NCI-H2196 treated with DMSO at 0.1 percent for 48 hours (cell line): ENCODE data around the gene PELO.

ENCODE experiments used
- DNase-seq: peaks from one replicate; lab custom pipeline; 2025; ENCODE audit not compliant: unreplicated experiment; lab: John Stamatoyannopoulos, UW

PELO gene

DNA sequence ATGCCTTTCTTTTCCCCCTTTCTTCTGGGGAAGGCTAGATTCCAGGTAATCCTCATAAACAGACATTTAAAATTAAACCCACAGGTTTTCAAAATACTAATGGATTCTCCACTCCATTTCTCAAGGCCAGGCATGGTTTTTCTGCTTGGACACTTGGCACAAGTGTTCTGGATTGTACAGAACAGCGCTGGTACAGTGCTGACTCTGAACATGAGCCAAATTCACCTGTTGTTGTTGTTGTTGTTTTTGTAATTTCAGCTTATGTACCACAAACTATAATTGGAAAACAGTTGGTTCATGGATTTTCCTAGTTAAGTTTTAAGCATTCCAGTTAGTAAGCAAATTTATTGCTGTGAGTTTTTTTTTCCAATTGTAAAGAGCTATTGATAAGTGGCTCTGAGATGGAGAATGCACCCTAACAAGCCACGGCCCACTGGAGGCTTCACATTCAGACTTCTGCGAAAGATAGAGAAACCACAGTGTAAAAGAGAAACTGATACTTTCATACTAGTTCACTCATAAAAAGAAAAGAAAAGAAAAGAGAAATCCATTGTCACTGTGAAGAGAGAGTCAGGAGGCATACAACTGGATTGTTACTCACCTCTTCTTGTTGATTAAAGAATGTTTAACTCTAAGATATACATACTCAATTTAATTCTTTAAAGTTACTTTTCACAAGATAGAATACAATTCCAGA is 16.2 kb upstream of the PELO start:
- no peak for DNase-seq

- no peak for DNase-seq
Observed at GRCh38 chr5:52772668-52773067, 15.0 kb upstream of the PELO start.

DNA sequence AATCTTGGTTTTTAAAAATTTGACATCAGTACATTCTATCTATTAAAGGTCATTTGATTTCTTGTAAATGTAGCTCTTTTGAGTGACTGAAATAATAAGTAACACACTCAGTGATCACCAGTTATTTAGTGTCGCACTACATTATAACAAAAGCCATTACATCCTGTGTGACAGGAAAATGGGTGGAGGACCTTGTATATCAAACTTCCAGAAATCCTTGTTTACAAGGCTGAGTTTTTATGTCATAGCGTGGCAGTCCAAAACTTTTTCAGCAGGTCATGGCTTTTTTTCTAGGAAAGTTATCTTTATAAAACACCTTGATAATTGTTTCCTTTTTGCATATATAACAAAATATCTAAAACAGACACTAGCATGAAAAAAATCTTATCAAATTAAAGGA is 14.4 kb upstream of the PELO start:
- no peak for DNase-seq

- no peak for DNase-seq
Observed at GRCh38 chr5:52774005-52774410, 13.7 kb upstream of the PELO start.

DNA sequence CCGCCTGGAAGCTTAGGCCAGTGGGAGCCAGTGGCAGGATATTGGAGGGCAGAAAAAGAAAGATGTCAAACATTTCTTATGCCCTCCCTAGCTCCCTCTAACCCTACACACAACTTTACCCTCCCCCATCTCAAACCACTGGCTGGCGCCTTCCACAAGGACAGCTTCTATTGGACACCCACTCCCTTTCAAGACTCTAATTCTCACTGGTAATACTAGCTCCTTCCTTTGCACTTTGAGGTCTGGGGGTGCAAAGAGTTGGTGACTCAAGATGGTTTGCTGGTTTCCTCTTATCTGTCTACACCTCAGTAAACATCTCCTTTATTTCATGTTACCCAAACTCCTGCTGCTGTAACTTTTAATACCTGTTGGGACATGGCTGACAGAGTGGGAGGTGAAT is 11.6 kb upstream of the PELO start:
- DNase-seq = no peak

- DNase-seq = no peak
Observed at GRCh38 chr5:52777186-52777585, 10.5 kb upstream of the PELO start.

DNA sequence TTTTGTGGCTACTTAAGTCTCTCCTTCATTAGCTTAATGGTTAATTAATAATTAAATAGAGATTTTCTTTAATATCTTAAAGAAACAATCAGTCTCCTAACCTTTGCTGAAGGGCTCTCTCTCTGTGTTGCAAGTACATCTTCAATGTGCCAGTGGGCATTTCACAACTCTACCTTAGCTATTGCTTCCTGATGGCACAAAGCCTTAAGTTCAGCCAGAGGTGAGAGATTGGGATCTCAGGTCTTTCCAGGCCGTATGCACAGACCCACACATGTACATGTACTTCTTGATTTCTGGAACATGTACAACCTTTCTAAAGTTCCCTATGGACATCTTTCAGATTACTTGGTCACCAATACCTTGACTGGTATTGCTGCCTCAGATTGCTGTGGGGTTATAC is 8.9 kb upstream of the PELO start:
- DNase-seq = no peak

DNA sequence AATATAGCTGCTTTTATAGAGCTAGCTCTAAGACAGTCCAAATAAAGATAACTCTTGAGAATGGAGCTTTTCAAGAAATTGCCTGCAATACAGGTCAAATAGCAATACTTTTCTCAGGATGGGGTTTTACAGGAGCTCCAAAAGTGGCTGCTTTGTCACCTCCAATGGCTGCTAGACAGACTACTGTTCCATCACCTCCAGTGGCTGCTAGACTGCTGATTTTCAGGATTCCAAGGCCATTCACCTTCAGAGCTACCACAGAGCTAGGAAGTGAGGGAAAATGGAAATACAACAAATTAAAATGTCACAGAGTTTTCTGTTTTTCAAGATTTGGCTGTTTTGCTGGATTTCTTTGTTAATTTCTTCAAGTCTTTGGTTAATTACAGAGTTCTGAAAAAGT is 8.5 kb upstream of the PELO start:
- DNase-seq = no peak

DNA sequence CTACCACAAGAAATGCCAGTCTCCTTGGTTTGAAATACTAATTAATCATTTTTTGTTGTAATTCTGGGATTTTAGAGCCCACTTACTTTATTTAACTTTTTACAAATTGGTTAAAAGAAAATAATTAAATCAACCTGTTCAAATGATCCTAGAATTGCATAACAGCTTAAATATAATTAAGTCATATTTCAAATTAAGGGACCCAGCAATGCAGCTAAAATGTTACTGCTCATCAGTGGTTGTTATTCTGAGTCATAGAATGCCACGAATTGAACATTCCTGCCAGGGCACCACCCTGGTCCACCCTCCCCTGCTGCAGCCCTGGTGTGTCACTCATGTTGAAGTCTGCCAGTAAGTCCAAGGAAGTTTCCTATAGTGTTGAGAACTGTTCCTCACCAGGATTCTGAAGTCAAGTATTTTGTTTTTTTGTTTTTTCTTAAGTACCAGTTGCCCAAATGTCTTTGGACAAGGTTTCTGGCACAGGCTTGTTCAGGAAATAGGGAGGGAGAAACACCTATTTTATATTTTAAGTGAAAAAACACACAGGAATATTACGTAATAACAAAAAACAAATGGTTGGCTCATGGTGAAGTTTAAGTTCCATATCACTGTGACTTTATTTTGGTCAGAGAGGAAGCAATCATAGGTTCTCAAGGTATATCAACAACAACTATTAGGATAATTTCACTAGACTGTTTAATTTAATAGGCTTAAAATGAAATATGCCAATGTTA is 4.3 kb upstream of the PELO start:
- DNase-seq = no peak

- no peak for DNase-seq
Observed at GRCh38 chr5:52784737-52785136, 3.0 kb upstream of the PELO start.

DNA sequence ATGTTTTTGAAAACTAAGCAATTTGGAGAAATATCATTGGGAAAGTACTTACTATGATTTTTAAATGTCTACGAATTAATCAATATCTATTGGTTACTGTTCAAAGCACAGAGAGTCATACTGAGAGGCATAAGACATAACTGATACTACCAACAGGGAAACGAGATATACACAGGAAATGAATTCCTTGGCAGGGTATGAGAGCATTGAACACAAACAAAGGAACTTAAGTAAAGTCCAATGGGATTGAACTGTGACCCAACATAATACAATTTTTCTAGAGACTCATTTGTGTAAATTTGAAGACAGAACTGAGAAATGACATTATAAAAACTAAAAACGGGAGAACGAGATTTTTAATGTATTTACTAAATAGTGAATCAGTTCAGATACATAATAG is 1.3 kb upstream of the PELO start:
- DNase-seq = no peak

DNA sequence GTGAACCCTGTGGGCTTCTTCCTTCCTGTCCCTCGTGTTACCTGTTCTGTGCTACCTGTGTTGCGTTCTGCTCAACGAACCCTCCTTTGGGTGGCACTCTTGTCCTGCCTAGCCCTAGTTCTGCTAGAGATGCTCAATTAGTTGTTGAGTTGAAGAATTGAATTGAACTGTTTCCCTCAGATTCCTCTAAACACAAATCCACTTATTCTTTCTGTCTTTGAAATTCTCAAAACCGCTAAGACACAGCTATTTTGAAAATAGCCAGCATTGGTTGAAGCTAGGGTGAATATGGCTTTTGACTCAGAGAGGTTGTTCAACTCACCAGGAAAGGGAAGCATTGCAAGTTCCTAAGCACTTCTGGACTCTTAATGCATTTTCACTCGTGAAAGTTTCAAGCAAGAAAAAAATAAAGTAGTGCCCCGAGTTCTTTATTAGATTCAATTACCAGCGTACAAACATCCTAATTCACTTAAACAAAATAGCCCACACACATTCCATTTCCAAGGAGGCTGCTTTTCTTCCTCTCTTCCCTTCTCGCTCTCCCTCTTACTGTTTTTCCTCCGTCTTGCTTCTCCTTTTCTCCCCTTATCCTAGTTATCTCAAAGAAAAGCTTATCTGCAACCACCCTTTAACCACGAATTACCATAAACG is 642 bp upstream of the PELO start:
- DNase-seq = no peak

- no peak for DNase-seq
Observed at GRCh38 chr5:52788505-52788821, 747 bp downstream of the PELO start.

DNA sequence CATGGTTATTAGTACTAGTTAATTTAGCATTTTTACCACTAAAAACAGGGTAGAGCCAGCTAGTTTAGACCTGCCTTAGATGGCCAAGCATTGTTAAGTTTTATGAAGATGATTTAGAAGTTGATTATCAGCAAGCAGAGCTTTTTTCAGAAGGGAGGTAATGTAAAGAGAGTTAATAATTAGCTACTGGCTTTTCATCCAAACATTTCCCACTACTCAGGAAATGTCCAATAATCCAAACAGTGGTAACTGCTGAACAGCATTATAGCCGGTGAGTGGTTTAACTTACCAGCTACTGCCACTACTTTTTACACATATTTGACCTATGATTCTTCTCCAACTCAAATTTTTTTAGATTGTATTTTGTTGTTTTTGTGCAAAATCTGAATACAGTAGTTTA is 1.7 kb downstream of the PELO start:
- no peak for DNase-seq

DNA sequence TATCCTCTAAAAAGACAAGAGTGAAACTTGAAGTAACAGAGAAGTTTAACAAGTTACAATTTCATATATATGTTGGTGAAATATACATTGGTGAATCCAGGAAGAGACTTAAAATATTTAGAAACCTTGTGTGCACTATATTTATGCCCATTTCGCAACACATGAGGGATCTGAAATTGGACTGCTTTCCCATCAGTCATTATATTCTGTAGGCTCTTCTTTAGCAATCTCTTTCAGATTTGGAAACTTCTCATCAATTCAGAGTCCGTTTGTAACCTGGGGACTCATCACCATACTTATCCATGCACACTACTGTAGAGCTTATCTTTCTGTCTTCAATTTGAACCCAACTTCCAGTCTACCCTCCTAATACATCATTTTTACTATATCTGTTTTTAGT is 2.1 kb downstream of the PELO start:
- DNase-seq = no peak

DNA sequence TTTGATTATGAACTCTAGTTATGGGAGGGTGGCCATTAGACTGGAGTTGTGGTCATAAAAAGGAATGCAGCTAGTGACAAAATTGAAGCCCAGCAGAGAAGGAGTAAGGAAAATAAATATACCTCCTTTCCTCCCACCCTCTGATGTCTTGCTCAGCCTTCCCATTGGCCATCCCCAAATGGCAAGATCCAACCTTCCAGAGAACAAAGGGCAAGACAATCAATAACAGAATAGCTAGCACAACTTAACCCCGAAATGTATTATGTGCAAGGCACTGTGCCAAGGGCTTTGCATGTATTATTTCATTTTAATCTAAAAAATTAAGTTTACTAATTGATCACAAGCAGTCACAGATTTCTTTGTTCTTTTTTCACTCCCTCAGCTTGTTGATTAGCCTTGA is 3.6 kb downstream of the PELO start:
- no peak for DNase-seq

- DNase-seq = no peak
Observed at GRCh38 chr5:52794519-52794918, 6.8 kb downstream of the PELO start.

DNA sequence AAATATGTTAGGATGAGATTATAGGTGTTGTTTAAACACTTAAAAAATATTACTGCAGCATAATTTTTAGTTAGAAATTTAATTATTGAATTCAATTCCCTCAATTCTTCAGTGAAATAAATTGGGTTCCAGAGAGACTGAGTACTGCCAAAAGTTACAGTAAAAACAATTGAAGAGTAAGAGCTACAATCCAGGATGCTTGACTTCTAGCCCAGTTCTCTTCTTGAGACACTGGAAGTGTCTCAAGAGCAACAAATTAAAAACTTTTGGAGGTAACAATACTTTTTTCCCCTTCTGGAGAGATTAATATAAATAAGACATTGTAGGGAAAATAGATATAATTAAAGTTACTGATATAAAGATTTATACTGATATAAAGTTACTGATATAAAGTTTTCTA is 8.3 kb downstream of the PELO start:
- no peak for DNase-seq

DNA sequence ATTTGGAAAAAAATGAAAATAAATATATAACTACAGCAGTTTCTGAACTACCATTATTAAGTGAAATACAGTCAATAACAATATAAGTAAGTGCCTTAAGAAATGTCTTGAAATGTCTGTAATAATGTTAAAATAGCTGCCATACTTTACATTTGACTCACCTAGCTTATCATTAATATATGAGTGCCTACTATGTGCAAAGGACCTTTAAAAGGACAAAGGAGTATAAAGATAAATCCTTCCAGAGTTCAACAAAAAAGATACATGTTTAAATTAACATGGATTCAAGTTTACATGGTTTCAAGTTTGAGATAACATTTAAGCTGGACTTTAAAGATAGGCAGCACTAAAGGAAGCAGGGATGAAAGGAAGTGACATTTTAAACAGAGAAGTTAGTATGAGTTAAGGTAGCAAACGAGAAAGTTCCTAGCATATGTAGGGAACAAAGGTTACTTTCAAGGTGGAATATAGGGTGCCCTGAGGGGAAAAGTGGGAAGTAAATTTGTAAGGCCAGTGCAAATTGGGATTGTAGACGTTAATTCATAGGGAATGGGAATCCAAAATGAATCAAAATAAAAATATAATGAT is 8.9 kb downstream of the PELO start:
- DNase-seq = no peak

DNA sequence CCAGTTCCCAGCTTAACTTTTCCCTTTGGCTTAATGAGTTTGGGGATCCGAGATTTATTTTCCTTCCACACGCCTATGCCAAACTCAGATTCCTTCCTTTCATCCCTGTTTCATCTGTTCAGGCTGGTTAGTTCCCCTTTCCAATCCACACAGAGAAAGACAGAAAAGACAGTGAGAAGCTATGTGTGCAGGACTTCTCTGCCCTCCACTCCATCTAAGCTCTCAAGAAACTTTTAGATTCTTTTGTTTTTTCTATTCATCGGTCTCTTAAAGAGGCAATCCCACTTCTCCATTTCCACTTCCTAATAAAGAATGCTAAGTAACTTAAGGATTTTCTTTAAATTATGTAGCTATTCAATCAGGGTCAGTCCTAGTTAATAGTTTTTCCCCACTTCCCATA is 11.2 kb downstream of the PELO start:
- DNase-seq = no peak

DNA sequence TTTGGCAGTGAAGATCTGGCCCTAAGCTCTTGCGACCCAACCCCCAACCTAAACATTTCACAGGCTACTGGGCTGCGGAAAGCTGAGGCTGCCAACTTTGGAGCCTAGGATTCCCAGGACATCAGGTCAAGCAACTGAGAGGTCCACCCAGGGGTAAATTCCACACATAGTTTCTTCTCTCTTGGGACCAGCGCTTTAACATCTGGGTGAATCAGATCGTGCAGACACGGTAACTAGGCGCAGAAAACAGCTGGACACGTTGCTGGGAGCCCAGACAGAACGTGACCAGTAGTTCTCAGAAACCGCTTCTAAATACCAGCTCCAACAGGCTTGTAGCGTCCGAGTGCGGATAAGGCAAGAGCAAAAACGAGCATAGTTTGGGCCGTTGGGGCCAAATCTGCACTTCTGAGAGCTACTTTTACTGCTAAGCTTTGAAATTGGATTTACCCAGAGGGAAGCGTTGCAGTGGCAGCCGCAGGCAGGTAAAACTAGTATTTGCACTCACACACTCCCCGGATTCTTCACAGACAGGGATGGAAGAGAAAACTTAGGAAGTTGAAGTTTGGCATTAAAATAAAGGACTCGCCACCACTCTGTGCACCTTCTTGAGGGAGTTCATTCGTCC is 11.8 kb downstream of the PELO start:
- DNase-seq = no peak

- peak; percentile 52 for DNase-seq
Observed at GRCh38 chr5:52799983-52800393, 12.3 kb downstream of the PELO start.
